ENCODE measurements around the gene CBLN1.

Gene CBLN1

DNA sequence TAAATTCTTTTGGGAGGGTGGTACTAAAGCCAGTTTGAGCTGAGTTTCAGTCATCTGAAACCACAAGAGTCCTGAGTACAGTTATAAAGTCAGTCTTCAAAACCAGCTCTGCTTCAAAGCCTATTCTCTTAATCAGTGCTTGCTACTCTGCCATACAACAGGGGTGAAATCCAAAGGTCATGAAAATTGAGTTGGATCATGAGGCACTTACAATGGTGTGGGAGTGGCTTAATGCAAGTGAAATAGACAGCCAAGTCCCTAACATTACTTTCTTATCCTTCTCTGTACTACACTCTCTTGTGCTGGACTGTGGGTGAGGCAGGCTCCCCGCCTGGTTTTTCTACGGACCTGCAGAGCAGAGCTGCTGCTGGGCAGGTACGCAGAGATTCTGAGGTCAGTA lies 12.4 kb downstream of the CBLN1 start:
- H3K4me3 Mint-ChIP-seq = no peak overlapping the region
- no peaks in the 10 kb centered on the region for H3K36me3 Mint-ChIP-seq (ENCODE audit: low read depth)
- TF ChIP-seq, protein P1, sequence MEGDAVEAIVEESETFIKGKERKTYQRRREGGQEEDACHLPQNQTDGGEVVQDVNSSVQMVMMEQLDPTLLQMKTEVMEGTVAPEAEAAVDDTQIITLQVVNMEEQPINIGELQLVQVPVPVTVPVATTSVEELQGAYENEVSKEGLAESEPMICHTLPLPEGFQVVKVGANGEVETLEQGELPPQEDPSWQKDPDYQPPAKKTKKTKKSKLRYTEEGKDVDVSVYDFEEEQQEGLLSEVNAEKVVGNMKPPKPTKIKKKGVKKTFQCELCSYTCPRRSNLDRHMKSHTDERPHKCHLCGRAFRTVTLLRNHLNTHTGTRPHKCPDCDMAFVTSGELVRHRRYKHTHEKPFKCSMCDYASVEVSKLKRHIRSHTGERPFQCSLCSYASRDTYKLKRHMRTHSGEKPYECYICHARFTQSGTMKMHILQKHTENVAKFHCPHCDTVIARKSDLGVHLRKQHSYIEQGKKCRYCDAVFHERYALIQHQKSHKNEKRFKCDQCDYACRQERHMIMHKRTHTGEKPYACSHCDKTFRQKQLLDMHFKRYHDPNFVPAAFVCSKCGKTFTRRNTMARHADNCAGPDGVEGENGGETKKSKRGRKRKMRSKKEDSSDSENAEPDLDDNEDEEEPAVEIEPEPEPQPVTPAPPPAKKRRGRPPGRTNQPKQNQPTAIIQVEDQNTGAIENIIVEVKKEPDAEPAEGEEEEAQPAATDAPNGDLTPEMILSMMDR (IDR thresholded peaks at IDR 0.05; ENCODE audit: unreplicated experiment in 3 of 3) = no peak
- no peaks in the 10 kb centered on the region for H3K9me3 Mint-ChIP-seq
- H3K27ac Mint-ChIP-seq = no peak overlapping the region
- H3K27me3 Mint-ChIP-seq (ENCODE audit: low read depth) = peaks cover 74% of the 10 kb centered on the region
- H3K4me1 Mint-ChIP-seq = no peaks in the 10 kb centered on the region

DNA sequence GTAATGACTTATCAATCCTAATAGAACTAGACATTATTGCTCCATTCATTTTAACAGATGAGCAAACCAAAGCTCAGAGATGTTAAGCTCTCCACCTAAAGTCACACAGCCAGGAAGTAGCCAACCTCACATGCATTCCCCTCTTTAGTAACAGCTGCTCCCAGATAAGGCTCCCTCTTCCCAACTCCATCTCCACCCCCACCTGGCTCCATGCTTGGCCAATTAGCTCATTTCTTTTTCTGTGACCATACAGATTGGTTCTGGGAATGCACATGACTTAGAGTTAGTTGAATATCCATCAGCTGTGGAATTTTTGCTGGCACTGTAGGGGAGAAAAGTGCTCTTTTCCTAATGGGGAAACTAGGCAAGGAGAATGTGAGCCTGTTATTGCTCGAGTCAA lies 13.0 kb downstream of the CBLN1 start:
- no peaks in the 10 kb centered on the region for H3K9me3 Mint-ChIP-seq

DNA sequence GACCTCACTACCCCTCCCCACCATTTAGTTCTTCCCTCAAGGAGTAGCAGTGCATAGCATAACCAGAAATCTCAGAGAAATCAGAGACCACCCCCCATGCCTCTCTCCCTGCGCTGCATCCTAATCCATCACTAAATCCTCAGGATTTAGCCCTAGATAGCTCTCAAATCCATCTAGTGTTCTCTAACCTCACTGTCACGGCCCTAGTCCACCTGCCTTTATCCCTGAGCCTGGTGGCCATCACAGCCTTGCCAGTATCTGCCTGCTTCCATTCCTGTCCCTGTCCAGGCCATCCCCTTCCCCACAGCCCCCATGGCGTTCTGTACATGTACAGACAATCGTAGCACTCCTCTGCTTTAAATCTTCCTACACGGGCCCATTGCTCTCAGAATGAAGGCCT lies 19.1 kb downstream of the CBLN1 start:
- TF ChIP-seq, protein P1 (IDR thresholded peaks at IDR 0.05; ENCODE audit: unreplicated experiment in 3 of 3) = no peak
- H3K36me3 Mint-ChIP-seq (ENCODE audit: low read depth) = no peaks in the 10 kb centered on the region
- no peak overlapping the region for H3K4me3 Mint-ChIP-seq
- no peaks in the 10 kb centered on the region for H3K4me1 Mint-ChIP-seq
- H3K27me3 Mint-ChIP-seq (ENCODE audit: low read depth) = peaks cover 24% of the 10 kb centered on the region
- no peaks in the 10 kb centered on the region for H3K9me3 Mint-ChIP-seq
- H3K27ac Mint-ChIP-seq = no peak overlapping the region

More for the DNA sequence above, 13.0 kb downstream of the CBLN1 start:
- Mint-ChIP-seq H3K36me3 (ENCODE audit: low read depth) (no peaks in the 10 kb centered on the region), H3K27ac (no peak overlapping the region), H3K27me3 (ENCODE audit: low read depth) (peaks cover 68% of the 10 kb centered on the region), H3K4me1 (no peaks in the 10 kb centered on the region), H3K4me3 (no peak overlapping the region)
- TF ChIP-seq, protein P1 (IDR thresholded peaks at IDR 0.05; ENCODE audit: unreplicated experiment in 3 of 3) = no peak

DNA sequence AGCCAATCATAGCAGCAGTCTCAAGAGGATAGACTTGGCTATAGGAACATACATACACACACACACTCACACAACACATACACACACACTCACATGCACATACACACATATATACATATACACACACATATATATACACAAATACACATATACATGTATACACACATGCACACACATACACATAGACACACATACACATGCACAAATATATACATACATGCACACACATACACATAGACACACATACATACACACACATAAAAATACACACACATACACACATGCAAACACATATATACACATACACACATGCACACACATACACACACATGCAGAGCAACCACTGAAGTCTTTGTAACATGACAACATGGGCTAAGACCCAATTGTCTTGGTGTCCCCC lies 19.7 kb downstream of the CBLN1 start:
- Mint-ChIP-seq H3K9me3 (no peaks in the 10 kb centered on the region), H3K27me3 (ENCODE audit: low read depth) (peaks cover 18% of the 10 kb centered on the region), H3K36me3 (ENCODE audit: low read depth) (no peaks in the 10 kb centered on the region), H3K27ac (no peak overlapping the region), H3K4me3 (no peak overlapping the region), H3K4me1 (no peaks in the 10 kb centered on the region)
- TF ChIP-seq, protein P1 (IDR thresholded peaks at IDR 0.05; ENCODE audit: unreplicated experiment in 3 of 3) = no peak

DNA sequence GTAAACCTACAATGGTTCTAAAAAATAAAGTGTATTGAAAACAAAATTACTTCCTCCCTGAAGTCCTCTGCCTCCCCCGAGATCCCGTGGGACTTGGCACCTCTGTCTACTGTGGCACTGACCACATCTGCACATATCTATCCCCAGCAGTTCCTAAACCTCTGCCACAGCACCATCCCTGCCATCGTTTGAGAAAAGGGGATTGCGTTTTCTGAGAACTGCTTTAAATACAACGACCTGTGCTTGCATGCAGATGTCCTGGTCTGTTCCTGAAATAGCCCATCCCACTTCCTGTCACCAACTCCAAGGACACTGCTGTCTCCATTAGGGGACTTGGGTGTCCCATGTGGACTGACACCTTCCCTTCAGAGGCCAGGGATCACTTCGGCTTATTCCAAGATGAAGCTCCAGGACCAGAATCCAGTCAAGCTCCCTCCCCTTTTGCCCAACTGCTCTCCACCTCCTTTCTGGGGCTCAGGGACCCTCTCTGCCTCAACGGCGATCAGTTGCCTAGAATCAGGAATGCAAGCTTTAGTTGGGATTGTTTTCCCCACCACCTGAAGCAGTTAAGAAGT lies 20.6 kb downstream of the CBLN1 start:
- Mint-ChIP-seq H3K4me1 (no peaks in the 10 kb centered on the region), H3K36me3 (ENCODE audit: low read depth) (no peaks in the 10 kb centered on the region), H3K9me3 (peaks cover 4% of the 10 kb centered on the region), H3K27me3 (ENCODE audit: low read depth) (peaks cover 20% of the 10 kb centered on the region), H3K27ac (no peak overlapping the region), H3K4me3 (no peak overlapping the region)
- TF ChIP-seq, protein P1 (IDR thresholded peaks at IDR 0.05; ENCODE audit: unreplicated experiment in 3 of 3) = no peak

DNA sequence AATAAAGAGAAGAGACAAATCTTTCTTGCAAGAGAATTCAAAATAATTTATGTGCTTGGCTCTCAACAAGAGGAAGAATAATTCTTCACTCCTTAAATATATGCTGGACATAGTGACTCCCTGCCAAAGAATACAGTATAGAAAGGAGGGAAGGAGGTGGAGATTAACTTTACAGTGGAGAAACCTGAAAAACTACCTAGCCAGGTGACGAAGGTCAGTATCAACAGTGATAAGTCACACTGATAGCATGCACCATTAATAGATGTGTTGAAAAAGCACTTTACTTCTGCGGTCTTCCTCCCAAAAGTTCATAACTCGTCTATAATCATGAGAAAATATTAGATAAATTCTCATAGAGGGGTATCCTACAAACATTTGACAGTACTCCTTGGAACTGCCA lies 21.4 kb downstream of the CBLN1 start:
- Mint-ChIP-seq H3K27me3 (ENCODE audit: low read depth) (peaks cover 13% of the 10 kb centered on the region), H3K4me3 (no peak overlapping the region), H3K27ac (no peak overlapping the region), H3K9me3 (peaks cover 8% of the 10 kb centered on the region), H3K4me1 (no peaks in the 10 kb centered on the region), H3K36me3 (ENCODE audit: low read depth) (no peaks in the 10 kb centered on the region)
- TF ChIP-seq, protein P1 (IDR thresholded peaks at IDR 0.05; ENCODE audit: unreplicated experiment in 3 of 3) = no peak

Measured in nephron (organoid).